Gastroesophageal sphincter (tissue), 4 donors: Measurements from ENCODE around the gene ULK2. TPM values are rescaled to one million over a fixed set of nuclear protein-coding genes. Genes with fewer than 3 reads are reported as not detected.

Experiments used
- ATAC-seq: fragments of 150-250 bp; one replicate; pipeline ENCODE4 v1.9.1; 2016; ENCODE audit warnings: mild to moderate bottlenecking, moderate library complexity
- H3K27ac ChIP-seq, 4 donors: fragments of 200-600 bp; sonication (generic) in 3 of 4; 1 replicate in 3 of 4; 2 replicates in 1 of 4; pipeline ENCODE4 v1.5.1; 2016 to 2019
- H3K27me3 ChIP-seq: fragments of 200-600 bp; sonication (generic); one replicate; pipeline ENCODE4 v1.5.1; 2019
- H3K36me3 ChIP-seq, 2 donors: fragments of 200-600 bp; sonication (generic); one replicate each; pipeline ENCODE4 v1.5.1; 2019; ENCODE audit warnings: control low read depth in 1 of 2
- H3K4me1 ChIP-seq, 3 donors: fragments of 200-600 bp; sonication (generic); 1 replicate in 2 of 3; 2 replicates in 1 of 3; pipeline ENCODE4 v1.5.1; 2016 to 2019; ENCODE audit warnings: control low read depth in 2 of 3
- H3K4me3 ChIP-seq, 2 donors: fragments of 200-600 bp; sonication (generic); one replicate each; pipeline ENCODE4 v1.5.1; 2019; ENCODE audit warnings: mild to moderate bottlenecking in 1 of 2, moderate library complexity in 1 of 2
- H3K9me3 ChIP-seq, 3 donors: fragments of 200-600 bp; sonication (generic); one replicate each; pipeline ENCODE4 v1.5.1; 2017 to 2019; ENCODE audit warnings: control low read depth in 2 of 3
- CTCF ChIP-seq, 4 experiments: fragments of 200-600 bp in 2 of 4; fragments of 450-650 bp in 2 of 4; sonication (generic) in 1 of 4; IDR thresholded peaks; one replicate each; pipeline ENCODE4 v1.5.1; 2017 to 2019; ENCODE audit warnings: antibody characterized with exemption in 4 of 4, mild to moderate bottlenecking in 2 of 4, moderate library complexity in 2 of 4
- EP300 ChIP-seq: sonication (generic); formaldehyde crosslinking; IDR thresholded peaks from one replicate; pipeline ENCODE4 v1.6.1; 2017; ENCODE audit warnings: antibody characterized with exemption, mild to moderate bottlenecking
- POLR2A ChIP-seq, 2 donors: fragments of 450-650 bp; IDR thresholded peaks; one replicate each; pipeline ENCODE4 v1.6.1; 2017; ENCODE audit warnings: antibody characterized with exemption in 2 of 2, mild to moderate bottlenecking in 2 of 2, moderate library complexity in 1 of 2
- POLR2AphosphoS5 ChIP-seq: sonication (generic); formaldehyde crosslinking; IDR thresholded peaks from one replicate; pipeline ENCODE4 v1.6.1; 2017; ENCODE audit warnings: antibody characterized with exemption
- WGBS, 2 donors: methylation state at CpG; one replicate each; pipeline ENCODE4 v1.1.5; 2018; ENCODE audit warnings: low coverage in 1 of 2; 5-methylcytosine and 5-hydroxymethylcytosine counted together
- total RNA-seq, 4 donors: library from RNA; depleted of rRNA; stranded (reverse); fragments of >200 nt; gene quantifications; one replicate each; pipeline ENCODE4 v1.1.0, GENCODE V29; 2016

Gene ULK2
- total RNA-seq, 4 donors from 2014 or later, result 29.2 to 48.7 (median 47.5) TPM

DNA sequence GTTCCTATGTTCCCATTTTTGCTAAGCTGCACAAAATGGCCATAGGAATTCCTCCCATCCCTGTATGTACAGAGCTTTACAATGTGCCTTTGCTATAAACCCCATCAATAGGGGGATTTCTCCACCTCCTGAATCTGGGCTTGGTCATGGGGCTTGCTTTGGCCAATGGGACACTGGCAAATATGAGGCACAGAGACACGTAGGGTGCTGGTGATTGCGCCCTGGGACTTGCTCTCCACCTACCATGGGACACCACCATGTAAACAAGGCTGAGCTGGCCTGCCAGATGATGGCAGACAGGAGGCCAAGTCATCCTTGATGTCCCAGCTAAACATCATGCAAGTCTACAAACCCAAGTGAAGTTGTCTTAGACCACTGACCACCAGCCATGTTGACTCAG, 104.3 kb downstream of the ULK2 start:
- ATAC-seq, result no peak
- Histone ChIP-seq H3K4me1 (peaks cover 0 to 15% (median 0%) of the 10 kb centered on the region in 3 donors), H3K27me3 (peaks cover 16% of the 10 kb centered on the region), H3K36me3 (no peaks in the 10 kb centered on the region), H3K4me3 (no peak overlapping the region), H3K9me3 (no peaks in the 10 kb centered on the region), H3K27ac (no peak overlapping the region)
- no peak for TF ChIP-seq POLR2A (IDR thresholded peaks at IDR 0.05)
- no peak for TF ChIP-seq EP300
- 90% methylated on average over 2 of the region's 2 CpGs; no CpG with 5 or more reads in 1 of the 2 donors for WGBS, 2 donors

DNA sequence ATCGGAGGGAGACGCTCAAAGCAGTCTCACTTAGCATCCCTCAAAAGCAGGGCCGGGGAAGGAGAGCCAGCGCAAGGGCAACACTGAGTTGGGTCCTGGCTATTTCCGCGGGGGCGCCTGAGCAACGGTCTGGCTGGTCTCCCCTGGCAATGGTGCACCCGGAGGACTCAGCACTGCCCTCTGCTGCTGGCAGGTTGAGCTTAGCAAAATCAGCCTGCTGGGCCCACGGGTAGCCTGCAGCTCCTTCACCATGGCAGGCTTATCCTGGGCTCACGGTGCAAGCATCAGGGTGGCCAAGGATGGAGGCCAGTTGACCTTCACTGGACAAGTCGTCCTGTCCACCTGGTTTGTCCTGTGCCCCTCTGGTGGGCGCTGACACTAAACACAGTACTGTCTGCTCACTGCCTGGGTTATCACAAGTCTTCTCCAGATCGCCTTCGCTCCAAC, 105.2 kb downstream of the ULK2 start:
- WGBS, 2 donors, result 51 to 100% methylated on average over 2 to 6 of the region's 15 CpGs
- H3K4me1 ChIP-seq, result peaks cover 0 to 15% (median 0%) of the 10 kb centered on the region in 3 donors
- no peaks in the 10 kb centered on the region for H3K9me3 ChIP-seq
- peaks cover 21% of the 10 kb centered on the region for H3K27me3 ChIP-seq
- no peaks in the 10 kb centered on the region for H3K36me3 ChIP-seq
- H3K4me3 ChIP-seq, result no peak overlapping the region
- ATAC-seq, result peak; percentile 57
- H3K27ac ChIP-seq, result no peak overlapping the region
- TF ChIP-seq EP300 (no peak), POLR2A (IDR thresholded peaks at IDR 0.05) (no peak), POLR2AphosphoS5 (no peak), CTCF (IDR thresholded peaks at IDR 0.05) (peak in 3 of 4 experiments; percentile 62 to 88 (median 81))

- ATAC-seq, result no peak
- 56 to 64% methylated on average over 3 to 9 of the region's 9 CpGs for WGBS, 2 donors
- H3K4me3 ChIP-seq, result no peak overlapping the region
- H3K36me3 ChIP-seq, result no peaks in the 10 kb centered on the region
- H3K27me3 ChIP-seq, result peaks cover 25% of the 10 kb centered on the region
- TF ChIP-seq CTCF (IDR thresholded peaks at IDR 0.05), result no peak
- TF ChIP-seq POLR2A (IDR thresholded peaks at IDR 0.05), result no peak
- no peak for TF ChIP-seq POLR2AphosphoS5
- no peak for TF ChIP-seq EP300
- H3K9me3 ChIP-seq, result no peaks in the 10 kb centered on the region
- no peak overlapping the region for H3K27ac ChIP-seq
- H3K4me1 ChIP-seq, result peaks cover 0 to 5% (median 0%) of the 10 kb centered on the region in 3 donors
Measured at GRCh38 chr17:19760746-19761145, 107.0 kb downstream of the ULK2 start.

GRCh38 chr17:19759568-19760549, 107.9 kb downstream of the ULK2 start:
- no peaks in the 10 kb centered on the region for H3K9me3 ChIP-seq
- no peak overlapping the region for H3K4me3 ChIP-seq
- no peak for ATAC-seq
- H3K27ac ChIP-seq, result no peak overlapping the region
- H3K4me1 ChIP-seq, result peaks cover 0 to 5% (median 0%) of the 10 kb centered on the region in 3 donors
- peaks cover 25% of the 10 kb centered on the region for H3K27me3 ChIP-seq
- 71 to 100% methylated on average over 4 to 16 of the region's 24 CpGs for WGBS, 2 donors
- H3K36me3 ChIP-seq, result no peaks in the 10 kb centered on the region
- no peak for TF ChIP-seq EP300
- TF ChIP-seq CTCF (IDR thresholded peaks at IDR 0.05), result no peak
- TF ChIP-seq POLR2AphosphoS5, result no peak
- TF ChIP-seq POLR2A (IDR thresholded peaks at IDR 0.05), result no peak

DNA sequence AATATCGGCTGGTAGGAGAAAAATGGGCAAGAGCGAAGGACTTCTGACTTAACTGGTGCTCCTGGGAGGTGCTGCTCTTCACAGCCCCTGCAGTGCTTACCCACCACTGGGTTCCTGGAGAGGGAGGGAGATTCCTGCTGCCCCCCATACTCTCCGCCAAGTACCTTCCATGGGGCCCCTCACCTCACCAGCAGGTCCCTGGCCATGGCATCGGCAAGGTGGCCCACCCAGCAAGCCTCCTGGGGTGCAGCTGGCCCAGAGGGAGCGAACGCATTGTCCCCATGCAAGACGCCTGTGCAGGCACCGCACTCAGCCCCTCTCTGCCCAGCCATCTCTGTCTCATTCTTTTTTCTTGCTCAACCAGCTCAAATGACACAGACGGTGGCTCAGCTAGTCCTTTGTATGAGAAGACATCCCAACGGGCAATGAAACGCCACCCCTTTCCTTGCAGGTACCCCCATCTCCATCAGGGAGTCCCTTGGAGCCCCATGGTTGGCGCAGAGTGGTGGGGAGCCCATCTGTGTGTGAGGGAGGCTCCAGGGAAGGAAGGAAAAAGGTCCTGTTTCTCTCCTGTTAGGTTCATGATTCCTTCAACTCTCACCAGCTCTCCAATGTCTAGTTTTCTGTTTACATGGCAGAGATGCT, 110.1 kb downstream of the ULK2 start:
- no peak for ATAC-seq
- Histone ChIP-seq H3K4me1 (peaks cover 0 to 18% (median 0%) of the 10 kb centered on the region in 3 donors), H3K9me3 (no peaks in the 10 kb centered on the region), H3K27me3 (peaks cover 19% of the 10 kb centered on the region), H3K27ac (no peak overlapping the region), H3K4me3 (no peak overlapping the region), H3K36me3 (no peaks in the 10 kb centered on the region)
- WGBS, 2 donors, result 84 to 90% methylated on average over 6 to 10 of the region's 12 CpGs
- TF ChIP-seq CTCF (IDR thresholded peaks at IDR 0.05), result no peak
- TF ChIP-seq POLR2A (IDR thresholded peaks at IDR 0.05), result no peak
- no peak for TF ChIP-seq POLR2AphosphoS5
